K562 (cell line): ENCODE results near the gene PDGFA. TPM values are rescaled to one million over a fixed set of nuclear protein-coding genes. Genes with fewer than 3 reads are reported as not detected.

Source experiments
- ATAC-seq: fragments of 200-7000 bp; cut with Tn5 transposase; 3 replicates; pipeline ENCODE4 v1.9.1; 2020; ENCODE audit warnings: moderate library complexity
- BruUV-seq: library from RNA; stranded (reverse); fragments of 400-500 nt; replicated peaks from 2 replicates; lab custom pipeline; 2021; lab: Mats Ljungman, UMichigan
- CTCF ChIA-PET: fragments of 300-600 bp; formaldehyde crosslinking; extraction: SDS; loops from one replicate; lab custom pipeline; 2021; ENCODE audit warnings: low intra/inter-chr PET ratio; lab: Yijun Ruan, JAX
- POLR2A ChIA-PET: fragments of 300-600, 350-650 bp; sonication (Branson Sonifier 250); formaldehyde crosslinking; extraction: SDS; loops from one replicate; lab custom pipeline; 2021; ENCODE audit warnings: antibody characterized with exemption, inconsistent platforms; lab: Yijun Ruan, JAX
- DNase-seq, 4 experiments: peaks; one replicate each; pipeline versions ENCODE4 v3.0.0 to v3.0.0-alpha.2; 2011 to 2018; ENCODE audit warnings: low spot score in 3 of 4, mixed read lengths in 3 of 4; ENCODE audit errors: extremely low read depth in 1 of 4
- FAIRE-seq: peaks from 2 replicates; lab custom pipeline; 2011; peaks lifted over from hg19 to GRCh38; lab: Jason Lieb, UNC
- H2AFZ ChIP-seq: 2 replicates; pipeline ENCODE4 v1.6.0; 2011; ENCODE audit warnings: low read depth, low read length, control low read depth, inconsistent platforms
- H3K27ac ChIP-seq: fragments of 200-600 bp; 3 replicates; pipeline ENCODE4 v1.8.0; 2011; ENCODE audit warnings: low read depth, mild to moderate bottlenecking, control low read depth, inconsistent platforms, low read length, moderate library complexity, mixed read lengths; ENCODE audit errors: extremely low read depth
- H3K27me3 ChIP-seq, 2 experiments: fragments of 300-600 bp in 1 of 2; 2 replicates in 1 of 2; 3 replicates in 1 of 2; pipeline versions ENCODE4 v1.6.0 to v1.8.0; 2011; ENCODE audit warnings: inconsistent platforms in 2 of 2, low read length in 2 of 2, mild to moderate bottlenecking in 1 of 2, mixed read lengths in 1 of 2, moderate library complexity in 1 of 2; ENCODE audit not compliant: control insufficient read depth in 2 of 2, insufficient read depth in 2 of 2
- H3K36me3 ChIP-seq: fragments of 300-600 bp; 3 replicates; pipeline ENCODE4 v1.8.0; 2011; ENCODE audit warnings: mild to moderate bottlenecking, low read length, inconsistent platforms; ENCODE audit not compliant: control insufficient read depth, insufficient read depth
- H3K4me1 ChIP-seq, 2 experiments: fragments of 200-600 bp in 1 of 2; replicated peaks in 1 of 2; 2 replicates in 1 of 2; 3 replicates in 1 of 2; pipeline versions ENCODE4 v1.5.1 to v1.8.0; 2011; ENCODE audit warnings: inconsistent platforms in 2 of 2, low read length in 2 of 2, mild to moderate bottlenecking in 1 of 2, mixed read lengths in 1 of 2, moderate library complexity in 1 of 2; ENCODE audit not compliant: control insufficient read depth in 2 of 2, insufficient read depth in 2 of 2
- H3K4me2 ChIP-seq: 2 replicates; pipeline ENCODE4 v1.6.1; 2011; ENCODE audit warnings: low read length, control low read depth, inconsistent platforms, mixed read lengths; ENCODE audit not compliant: insufficient read depth
- H3K4me3 ChIP-seq: fragments of 200-600 bp; sonication (generic), shearing (Covaris generic); 2 replicates; pipeline ENCODE4 v1.5.1; 2016; ENCODE audit warnings: control low read depth, inconsistent platforms
- H3K79me2 ChIP-seq: fragments of 200-600 bp; 3 replicates; pipeline ENCODE4 v1.8.0; 2011; ENCODE audit warnings: low read length, inconsistent platforms; ENCODE audit not compliant: control insufficient read depth, insufficient read depth
- H3K9ac ChIP-seq, 2 experiments: 2 replicates each; pipeline versions ENCODE4 v1.6.0 to v1.6.1; 2011; ENCODE audit warnings: low read depth in 2 of 2, low read length in 2 of 2, control low read depth in 1 of 2, inconsistent platforms in 1 of 2, mild to moderate bottlenecking in 1 of 2, mixed read lengths in 1 of 2; ENCODE audit not compliant: insufficient read depth in 1 of 2
- H3K9me1 ChIP-seq: one replicate; pipeline ENCODE4 v1.6.0; 2011; ENCODE audit warnings: inconsistent platforms, mild to moderate bottlenecking, low read length, moderate library complexity; ENCODE audit not compliant: control insufficient read depth, insufficient read depth
- H3K9me3 ChIP-seq: replicated peaks from 2 replicates; pipeline ENCODE4 v1.5.1; 2011; ENCODE audit warnings: low read depth, low read length, inconsistent platforms; ENCODE audit not compliant: control insufficient read depth, insufficient read depth
- H4K20me1 ChIP-seq: replicated peaks from 2 replicates; pipeline ENCODE4 v1.6.1; 2011; ENCODE audit warnings: low read length, inconsistent platforms, mixed read lengths; ENCODE audit not compliant: control insufficient read depth, insufficient read depth
- CHAMP1 ChIP-seq: fragments of 450-650 bp; IDR thresholded peaks from 2 replicates; pipeline ENCODE4 v1.6.1; 2016; ENCODE audit warnings: mild to moderate bottlenecking
- CREM ChIP-seq: IDR thresholded peaks from 2 replicates; pipeline ENCODE4 v1.6.1; 2014; ENCODE audit warnings: antibody characterized with exemption, low read depth
- DIDO1 ChIP-seq: fragments of 450-650 bp; IDR thresholded peaks from 2 replicates; pipeline ENCODE4 v1.6.1; 2016; ENCODE audit warnings: low read depth, missing biosample characterization, missing genetic modification characterization
- FOXA1 ChIP-seq: fragments of 450-650 bp; IDR thresholded peaks from 2 replicates; pipeline ENCODE4 v1.6.1; 2016; ENCODE audit warnings: mild to moderate bottlenecking, borderline replicate concordance
- FOXM1 ChIP-seq, 2 experiments: fragments of 450-650 bp in 1 of 2; sonication (generic) in 1 of 2; formaldehyde crosslinking in 1 of 2; IDR thresholded peaks; 2 replicates each; pipeline versions ENCODE4 v1.6.1 to v1.9.0; 2017 to 2022; ENCODE audit warnings: low read depth in 2 of 2, mild to moderate bottlenecking in 2 of 2, missing genetic modification reagents in 1 of 2, moderate library complexity in 1 of 2
- NBN ChIP-seq: fragments of 450-650 bp; IDR thresholded peaks from 2 replicates; pipeline ENCODE4 v1.6.1; 2016; ENCODE audit warnings: low read depth, mild to moderate bottlenecking
- SOX6 ChIP-seq: fragments of 450-650 bp; IDR thresholded peaks from 2 replicates; pipeline ENCODE4 v1.6.1; 2014; ENCODE audit warnings: mild to moderate bottlenecking
- STAG1 ChIP-seq: sonication (generic); formaldehyde crosslinking; IDR thresholded peaks from 2 replicates; pipeline ENCODE4 v1.5.0; 2020; ENCODE audit warnings: missing genetic modification reagents, borderline replicate concordance
- ZBTB43 ChIP-seq: sonication (generic); formaldehyde crosslinking; IDR thresholded peaks from 2 replicates; pipeline ENCODE4 v1.8.0; 2023; ENCODE audit warnings: mild to moderate bottlenecking, missing genetic modification reagents
- ZNF395 ChIP-seq: fragments of 200-800 bp; sonication (Bioruptor generic); IDR thresholded peaks from 2 replicates; pipeline ENCODE4 v1.6.1; 2017; ENCODE audit warnings: missing genetic modification characterization, missing compliant biosample characterization
- ZNF780A ChIP-seq: fragments of 250-450 bp; sonication (Bioruptor Pico); IDR thresholded peaks from 2 replicates; pipeline ENCODE4 v1.5.0; 2021; ENCODE audit warnings: mild to moderate bottlenecking
- WGBS: fragments of 100-300 bp; shearing (Covaris generic); methylation state at CpG from one replicate; pipeline ENCODE4 v1.1.6; 2016; ENCODE audit warnings: low coverage, mixed read lengths; ENCODE audit not compliant: insufficient coverage; ENCODE audit errors: missing lambda C conversion rate; 5-methylcytosine and 5-hydroxymethylcytosine counted together
- in situ Hi-C: fragments of 300-500 bp; cut with MboI; formaldehyde crosslinking; loops from 4 replicates; pipeline ENCODE4 v1.15.0; 2018; ENCODE audit warnings: inconsistent platforms, mixed read lengths
- intact Hi-C: fragments of 100-400 bp; cut with micrococcal nuclease; formaldehyde crosslinking; loops from 2 replicates; pipeline ENCODE4 v1.14.2; 2022
- polyA plus RNA-seq, 8 experiments: library from polyadenylated mRNA; depleted of rRNA in 4 of 8; stranded (reverse) in 5 of 8; unstranded in 3 of 8; fragments of >200 nt; fragmentation: Nextera tagmentation in 2 of 8; fragmentation: Illumina TruSeq in 1 of 8; extraction: Ambion mirVana in 2 of 8; extraction: Trizol in 1 of 8; gene quantifications; 2 replicates each; pipeline versions ENCODE4 v1.2.1 to v1.2.3, GENCODE V29; 2011 to 2014; ENCODE audit warnings: inconsistent platforms in 1 of 8, missing spikeins in 1 of 8
- total RNA-seq, 7 experiments: library from RNA; depleted of rRNA in 6 of 7; stranded (reverse); fragments of >200 nt in 6 of 7; fragmentation: Illumina TruSeq in 2 of 7; extraction: Trizol in 2 of 7; gene quantifications; 2 replicates each; pipeline versions ENCODE4 v1.2.1 to v1.2.3, GENCODE V29; 2011 to 2021; ENCODE audit warnings: low replicate concordance in 1 of 7
- TF ChIP-seq, protein P1 (sequence below): fragments of 450-650 bp; IDR thresholded peaks from 2 replicates; pipeline ENCODE4 v1.7.1; 2018; ENCODE audit warnings: mild to moderate bottlenecking, low read depth; ENCODE audit not compliant: partially characterized antibody

Gene PDGFA
- total and polyA plus RNA-seq, 9 of the 15 experiments (the other 6 are each of a cell fraction or from before 2014, with no cell fraction given) = 2.5 to 10.2 (median 4.6) TPM

DNA sequence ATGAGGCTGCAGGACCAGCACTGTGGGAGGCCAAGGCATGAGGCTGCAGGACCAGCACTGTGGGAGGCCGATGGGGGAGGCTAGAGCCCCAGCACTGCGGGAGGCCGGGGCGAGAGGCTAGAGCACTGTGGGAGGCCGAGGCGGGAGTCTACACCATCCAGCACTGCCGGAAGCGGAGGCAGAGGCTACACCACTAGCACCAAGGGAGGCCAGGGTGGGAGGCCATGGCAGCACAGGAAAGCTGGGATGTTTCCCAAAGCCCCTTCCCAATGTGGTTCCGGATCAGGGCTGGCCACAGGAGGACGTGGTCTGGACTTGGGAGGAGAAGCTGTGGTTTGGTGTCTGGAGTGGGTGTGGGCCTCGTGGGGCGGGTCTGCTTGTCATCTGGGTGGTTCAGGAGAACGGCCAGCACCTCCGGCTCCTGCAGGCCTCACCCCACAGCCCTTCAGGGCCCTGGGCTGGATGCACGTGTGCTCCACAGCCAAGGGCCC lies 43.6 kb downstream of the PDGFA start:
- H3K4me3 ChIP-seq = no peak overlapping the region
- no peak overlapping the region for H3K27ac ChIP-seq
- H3K9me1 ChIP-seq = no peaks in the 10 kb centered on the region
- H3K9me3 ChIP-seq = peaks cover 6% of the 10 kb centered on the region
- H4K20me1 ChIP-seq = no peaks in the 10 kb centered on the region
- H3K4me1 ChIP-seq = peaks cover 25 to 65% of the 10 kb centered on the region in 2 experiments
- H3K79me2 ChIP-seq = no peaks in the 10 kb centered on the region
- no peak for FAIRE-seq
- H3K27me3 ChIP-seq = no peaks in the 10 kb centered on the region
- no peak for DNase-seq
- H3K4me2 ChIP-seq = no peak overlapping the region
- H2AFZ ChIP-seq = no peak overlapping the region
- CTCF ChIA-PET = no interaction called here
- no TSS peak for BruUV-seq
- H3K36me3 ChIP-seq = no peaks in the 10 kb centered on the region
- no peak for ATAC-seq
- in situ Hi-C loops = no loop called here
- intact Hi-C loops = no loop called here
- WGBS = 44% methylated on average over 9 of the region's 15 CpGs
- POLR2A ChIA-PET = no interaction called here
- no peak overlapping the region for H3K9ac ChIP-seq
- TF ChIP-seq STAG1 (no peak), NBN (no peak), FOXA1 (no peak), FOXM1 (IDR thresholded peaks at IDR 0.05; ENCODE audit: low read depth) (no peak), FOXM1 (CRISPR knock-in tag; IDR thresholded peaks at IDR 0.05; ENCODE audit: low read depth) (no peak), ZNF395 (CRISPR knock-in tag) (no peak), CHAMP1 (no peak), SOX6 (no peak), ZBTB43 (CRISPR knock-in tag) (no peak), DIDO1 (tag) (no peak), CREM (no peak), ZNF780A (CRISPR knock-in tag) (no peak)
- TF ChIP-seq, protein P1, sequence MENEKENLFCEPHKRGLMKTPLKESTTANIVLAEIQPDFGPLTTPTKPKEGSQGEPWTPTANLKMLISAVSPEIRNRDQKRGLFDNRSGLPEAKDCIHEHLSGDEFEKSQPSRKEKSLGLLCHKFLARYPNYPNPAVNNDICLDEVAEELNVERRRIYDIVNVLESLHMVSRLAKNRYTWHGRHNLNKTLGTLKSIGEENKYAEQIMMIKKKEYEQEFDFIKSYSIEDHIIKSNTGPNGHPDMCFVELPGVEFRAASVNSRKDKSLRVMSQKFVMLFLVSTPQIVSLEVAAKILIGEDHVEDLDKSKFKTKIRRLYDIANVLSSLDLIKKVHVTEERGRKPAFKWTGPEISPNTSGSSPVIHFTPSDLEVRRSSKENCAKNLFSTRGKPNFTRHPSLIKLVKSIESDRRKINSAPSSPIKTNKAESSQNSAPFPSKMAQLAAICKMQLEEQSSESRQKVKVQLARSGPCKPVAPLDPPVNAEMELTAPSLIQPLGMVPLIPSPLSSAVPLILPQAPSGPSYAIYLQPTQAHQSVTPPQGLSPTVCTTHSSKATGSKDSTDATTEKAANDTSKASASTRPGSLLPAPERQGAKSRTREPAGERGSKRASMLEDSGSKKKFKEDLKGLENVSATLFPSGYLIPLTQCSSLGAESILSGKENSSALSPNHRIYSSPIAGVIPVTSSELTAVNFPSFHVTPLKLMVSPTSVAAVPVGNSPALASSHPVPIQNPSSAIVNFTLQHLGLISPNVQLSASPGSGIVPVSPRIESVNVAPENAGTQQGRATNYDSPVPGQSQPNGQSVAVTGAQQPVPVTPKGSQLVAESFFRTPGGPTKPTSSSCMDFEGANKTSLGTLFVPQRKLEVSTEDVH = no peak
